GM21515 (cell line): Measurements from ENCODE around the gene TSPAN11.
"Not testable (repeated sequence)": the region's sequence is repeated elsewhere in the genome, so short reads cannot be mapped to it uniquely, and the experiment has no call there.

ENCODE experiments used
- ATAC-seq: cut with Tn5 transposase; IDR thresholded peaks from one replicate; pipeline ENCODE4 v1.9.1; 2021; ENCODE audit not compliant: unreplicated experiment

TSPAN11 gene

DNA sequence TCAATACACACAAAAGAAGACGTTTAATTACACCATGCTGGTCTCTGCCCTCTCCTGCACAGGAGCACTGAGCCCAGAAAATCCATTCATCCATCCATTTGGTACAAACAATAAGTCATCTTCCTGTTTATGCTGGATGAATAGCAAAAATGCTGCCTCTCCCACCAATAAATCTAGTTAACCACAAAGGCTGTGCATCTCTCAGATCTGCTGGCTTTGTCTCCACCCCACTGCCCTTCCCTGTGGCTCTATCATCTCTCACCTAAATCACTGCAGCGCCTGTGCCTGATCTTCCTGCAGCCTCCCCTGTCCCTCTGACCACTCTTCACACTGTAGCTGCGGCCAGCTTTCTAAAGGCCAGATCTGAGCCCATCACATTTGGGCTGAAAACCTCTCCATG is 74.2 kb downstream of the TSPAN11 start:
- ATAC-seq: no peak

DNA sequence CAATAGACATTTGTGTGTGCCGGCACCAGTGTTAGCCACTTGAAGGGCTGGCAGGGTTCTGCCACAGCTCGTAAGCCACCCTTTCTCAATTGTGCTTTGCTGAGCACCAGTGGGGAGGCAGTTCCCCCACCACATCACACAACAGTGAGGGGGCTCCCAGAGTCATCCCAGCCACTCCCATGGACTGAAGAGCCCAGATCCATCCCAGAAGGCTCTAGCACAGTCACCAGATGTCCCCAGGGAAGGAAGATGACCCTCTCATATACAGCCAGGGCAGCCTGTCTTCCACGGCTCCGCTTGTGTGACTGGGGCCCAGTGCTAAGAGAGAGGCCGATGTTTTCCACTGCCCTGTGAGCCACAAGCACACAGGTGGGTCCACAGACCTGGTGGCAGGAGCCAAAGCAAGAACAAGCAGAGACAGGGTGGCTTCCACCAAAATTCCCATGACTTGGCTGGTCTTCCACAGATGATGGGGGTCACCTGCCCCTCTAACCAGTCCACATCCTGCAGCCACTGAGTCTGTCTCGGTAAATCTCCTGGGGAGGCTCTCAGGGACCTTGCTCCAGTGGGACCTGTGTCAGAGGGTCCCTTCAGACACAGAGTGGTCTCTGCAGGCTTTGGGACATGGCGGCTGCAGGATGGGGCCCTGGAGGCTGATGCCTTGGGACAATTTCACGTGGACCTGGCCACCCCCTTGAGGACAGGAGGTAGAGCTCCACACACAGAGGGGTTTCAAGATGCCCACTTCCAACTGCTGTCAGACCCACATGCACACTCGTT is 75.2 kb downstream of the TSPAN11 start:
- no peak for ATAC-seq

DNA sequence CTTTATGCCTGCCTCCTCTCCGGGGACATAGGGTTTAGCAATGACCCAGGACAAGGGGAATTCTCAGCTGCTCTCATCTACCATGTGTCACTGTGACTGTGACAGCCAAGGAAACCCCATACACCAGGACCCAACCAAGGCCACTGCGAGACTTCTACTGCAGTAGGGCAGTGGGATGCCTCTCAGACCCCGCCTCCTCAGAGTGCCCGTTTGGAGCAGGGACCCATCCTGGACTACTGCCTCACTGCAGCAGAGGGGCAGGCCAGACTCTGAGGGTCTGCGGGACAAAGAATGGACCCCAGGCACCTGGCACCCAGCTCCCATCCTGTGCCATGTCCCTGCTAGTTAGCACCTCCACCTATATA is 75.8 kb downstream of the TSPAN11 start:
- ATAC-seq: no peak

DNA sequence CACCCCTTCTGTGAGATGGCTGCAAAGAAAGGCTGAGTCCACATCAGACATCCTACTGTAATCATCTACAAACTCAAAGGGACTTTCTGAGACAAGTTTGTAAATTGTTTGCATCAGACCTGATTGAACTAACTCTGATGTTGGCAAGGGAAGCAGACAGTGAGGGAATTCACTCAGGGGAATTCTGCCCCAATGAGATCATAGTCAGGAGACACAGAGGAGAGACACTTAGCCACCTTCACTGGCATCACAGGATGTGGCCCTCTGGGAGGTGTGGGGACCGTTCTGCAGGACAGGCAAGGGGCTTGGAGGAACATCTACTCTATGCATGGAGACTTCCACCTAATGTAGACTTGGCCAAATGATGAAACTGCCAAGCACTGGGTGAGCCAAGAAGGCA is 76.5 kb downstream of the TSPAN11 start:
- no peak for ATAC-seq

DNA sequence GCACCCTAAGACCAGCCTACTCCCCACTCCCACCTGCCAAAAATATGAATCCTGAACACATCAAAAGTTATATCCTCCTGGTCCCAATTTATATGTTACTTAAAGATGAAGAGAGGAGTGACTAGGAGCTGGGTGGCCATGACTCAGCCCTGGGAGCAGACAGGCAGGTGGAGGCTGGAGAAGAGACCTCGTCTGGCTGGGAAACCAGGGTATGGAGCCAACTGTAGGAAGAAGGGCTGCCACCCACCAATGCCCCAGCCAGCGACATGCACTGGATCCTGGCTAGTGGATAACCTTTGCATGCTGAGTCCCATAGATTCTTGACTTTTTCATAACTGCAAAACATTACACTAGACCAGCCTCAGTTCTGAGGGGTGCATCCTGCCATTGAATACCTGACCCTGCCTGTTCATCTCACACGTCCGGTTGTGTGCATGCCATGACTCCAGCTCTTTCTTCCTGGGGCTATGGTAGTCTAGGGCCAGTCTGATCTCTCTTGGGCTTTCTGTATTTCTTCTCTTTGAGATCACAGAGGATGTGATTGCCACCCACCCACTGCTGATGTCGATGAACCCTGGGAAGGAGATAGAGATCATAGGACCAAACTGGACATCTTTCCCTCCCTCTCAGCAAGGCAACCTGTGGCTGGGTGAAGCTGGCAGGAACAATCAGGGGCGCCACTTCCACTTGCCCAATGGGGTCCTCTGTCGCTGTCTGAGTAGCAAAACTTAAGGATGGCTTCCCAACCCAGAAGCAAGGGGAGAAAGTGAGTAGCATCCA is 77.5 kb downstream of the TSPAN11 start:
- ATAC-seq: no peak

DNA sequence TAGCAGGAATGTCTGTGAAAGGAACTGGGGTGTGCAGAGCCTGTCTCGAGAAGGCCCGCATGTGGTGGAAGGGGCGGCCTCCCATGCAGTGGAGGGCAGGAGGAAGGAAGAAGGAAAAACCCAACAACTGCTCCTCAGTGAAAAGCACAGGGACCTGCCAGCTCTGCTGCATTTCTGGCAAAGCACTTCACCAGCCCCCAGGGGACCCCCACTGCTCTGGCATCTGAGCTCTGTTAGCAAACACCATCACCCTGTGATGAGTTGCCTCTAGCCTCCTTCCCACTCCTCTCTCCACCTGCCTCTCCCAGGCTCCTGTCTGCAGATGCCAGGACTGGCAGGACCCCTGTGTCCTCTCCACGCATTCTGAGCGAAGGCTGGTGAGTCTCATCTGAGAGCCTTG is 78.1 kb downstream of the TSPAN11 start:
- no peak for ATAC-seq

DNA sequence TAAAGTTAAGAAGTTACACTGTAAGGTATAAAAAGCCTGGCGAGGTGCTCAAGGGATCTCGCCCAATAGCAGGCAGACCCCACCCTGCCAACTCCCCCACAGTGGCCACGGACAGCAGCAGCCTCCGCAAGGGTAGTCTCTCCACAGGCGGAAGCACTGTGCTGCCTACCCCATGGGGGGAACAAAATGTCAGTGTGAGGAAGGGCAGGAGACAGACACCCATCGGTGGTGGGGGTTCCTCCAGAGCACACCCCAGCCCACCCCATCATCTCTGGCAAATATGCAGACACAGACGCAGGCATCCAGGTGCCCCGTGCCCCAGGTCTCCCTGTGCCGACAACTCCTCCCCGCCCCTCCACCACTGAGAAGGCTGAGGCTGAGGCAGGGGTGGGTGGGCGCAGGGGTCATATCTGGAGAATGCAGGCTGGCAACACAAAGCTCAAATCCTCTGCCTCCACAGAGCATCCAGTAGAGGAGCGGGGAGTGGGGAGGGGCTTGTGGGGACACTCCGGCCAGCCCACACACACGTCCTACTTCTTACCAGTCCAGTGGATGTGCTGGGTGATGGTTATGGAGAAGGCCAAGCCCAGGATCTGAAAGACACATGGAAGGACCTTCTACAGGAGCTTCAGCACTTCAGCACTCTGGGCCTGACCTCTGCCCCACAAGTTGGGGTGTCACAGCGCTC is 78.9 kb downstream of the TSPAN11 start:
- no peak for ATAC-seq

DNA sequence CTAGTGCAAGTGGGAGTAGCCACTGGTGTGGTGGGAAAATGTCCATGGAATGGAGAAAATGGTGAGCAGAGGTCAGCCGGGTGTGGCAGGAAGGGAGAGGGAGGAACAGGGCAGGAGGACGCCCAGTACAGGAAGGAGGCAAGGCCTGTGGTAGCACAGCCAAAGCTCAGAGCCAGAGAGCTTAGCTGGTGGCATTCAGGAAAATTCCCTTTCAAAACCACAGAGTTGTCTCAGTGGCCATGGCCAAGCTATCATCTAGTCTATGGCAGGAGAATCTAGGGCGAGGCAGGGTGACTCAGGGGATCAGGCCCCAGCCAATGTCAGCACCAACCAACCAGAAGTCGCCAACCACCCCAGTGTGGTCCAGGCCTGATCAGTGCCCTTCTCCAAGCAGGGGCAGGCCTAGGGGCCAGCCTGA is 79.4 kb downstream of the TSPAN11 start:
- no peak for ATAC-seq

DNA sequence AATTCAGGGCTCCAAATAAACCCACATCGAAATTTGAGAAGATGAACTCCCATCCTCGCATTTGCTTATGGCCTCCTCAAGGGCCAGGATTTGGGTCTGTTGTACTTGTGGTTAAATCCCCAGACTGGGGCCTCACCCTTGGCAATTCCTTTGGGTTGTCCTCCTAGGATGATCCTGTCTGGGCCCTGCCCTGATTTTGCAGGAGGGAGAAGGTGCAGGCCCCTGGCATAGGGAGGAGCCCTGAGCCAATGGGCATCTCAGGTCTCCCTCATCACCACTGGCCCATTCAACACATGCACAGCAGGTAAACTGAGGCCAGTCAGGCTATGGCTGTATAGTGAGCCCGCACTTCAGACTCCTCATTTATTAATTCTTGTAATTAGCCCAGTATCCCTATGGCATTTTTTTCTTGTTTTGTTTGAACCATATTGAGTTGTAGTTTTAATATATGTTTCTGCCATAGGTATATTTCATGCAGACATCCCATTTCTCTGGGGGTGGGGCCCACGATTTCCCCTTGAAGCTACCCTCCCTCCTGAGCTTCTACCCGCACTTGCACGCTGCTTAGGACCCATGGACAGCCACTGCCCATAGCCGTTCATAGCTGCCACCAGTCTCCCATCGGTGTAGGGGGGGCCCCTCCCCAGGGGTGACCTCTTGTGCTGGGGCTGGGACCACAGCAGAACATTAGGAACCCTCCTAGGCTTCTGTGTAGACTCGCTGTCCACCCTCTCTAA is 80.0 kb downstream of the TSPAN11 start:
- no peak for ATAC-seq

DNA sequence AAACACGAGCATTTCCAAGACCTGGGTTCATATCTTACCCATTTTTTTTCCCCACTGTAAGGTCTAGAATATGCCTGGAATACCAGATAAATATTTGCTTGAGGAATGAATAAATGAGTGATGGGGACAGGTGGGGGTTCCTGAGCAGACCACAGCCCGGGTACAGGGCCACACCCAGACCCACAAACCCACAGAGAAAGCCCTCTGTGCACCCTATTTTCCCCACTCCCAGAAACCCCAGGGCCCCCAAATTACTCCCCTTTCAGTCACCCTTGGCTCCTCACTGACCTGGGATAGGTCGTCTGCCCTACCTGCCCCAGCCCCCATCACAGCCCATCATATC is 80.6 kb downstream of the TSPAN11 start:
- ATAC-seq: no peak

DNA sequence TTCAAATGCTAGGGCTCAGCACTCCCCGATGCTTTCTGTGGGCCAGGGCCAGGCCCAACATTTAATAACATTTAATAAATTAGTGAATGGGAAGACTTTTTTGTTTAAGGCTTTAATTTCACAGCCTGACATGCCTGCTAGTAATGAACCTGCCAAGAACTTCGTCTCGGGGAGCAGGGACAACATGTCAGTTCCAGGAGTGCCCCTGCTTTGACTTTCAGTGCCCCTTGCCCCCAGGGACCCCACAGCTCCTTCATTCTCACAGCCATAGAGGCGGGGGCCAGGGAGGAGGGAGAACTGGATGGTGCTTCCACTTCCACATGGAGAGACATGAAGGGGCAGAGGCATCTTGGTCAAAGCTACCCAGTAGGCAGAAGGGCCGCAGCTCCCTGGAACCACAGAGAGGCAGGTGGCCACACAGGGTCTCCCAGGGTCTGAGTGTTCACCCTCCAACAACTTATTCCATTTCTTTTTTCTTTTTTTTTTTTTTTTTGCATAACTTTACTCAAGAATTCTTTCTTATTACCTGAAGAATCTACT is 81.2 kb downstream of the TSPAN11 start:
- no peak for ATAC-seq

DNA sequence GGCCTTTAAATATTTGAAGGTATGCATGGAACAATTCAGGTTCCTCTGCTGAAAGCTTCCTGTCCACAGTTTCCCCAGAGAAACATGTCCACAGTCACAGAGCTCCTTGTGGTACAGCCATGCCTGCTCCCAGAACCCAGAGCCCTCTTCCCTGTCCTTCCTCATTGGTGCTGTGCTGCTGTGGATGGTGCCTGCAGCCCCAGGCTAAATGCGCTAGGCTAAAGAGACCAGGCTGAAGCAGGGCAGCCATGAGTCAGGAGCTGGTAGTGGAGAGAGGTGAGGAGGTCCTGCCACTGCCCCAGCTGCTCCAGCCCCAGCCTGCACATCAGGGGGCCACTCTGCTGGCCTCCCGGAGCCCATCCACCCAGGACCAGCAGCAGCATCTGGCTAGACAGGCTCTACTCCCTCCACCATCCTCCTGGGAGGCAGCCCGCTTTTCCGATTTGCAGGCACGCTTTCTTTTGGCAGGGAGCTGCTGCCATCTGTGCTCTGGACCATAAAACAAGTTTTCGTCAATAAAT is 81.8 kb downstream of the TSPAN11 start:
- ATAC-seq: no peak

DNA sequence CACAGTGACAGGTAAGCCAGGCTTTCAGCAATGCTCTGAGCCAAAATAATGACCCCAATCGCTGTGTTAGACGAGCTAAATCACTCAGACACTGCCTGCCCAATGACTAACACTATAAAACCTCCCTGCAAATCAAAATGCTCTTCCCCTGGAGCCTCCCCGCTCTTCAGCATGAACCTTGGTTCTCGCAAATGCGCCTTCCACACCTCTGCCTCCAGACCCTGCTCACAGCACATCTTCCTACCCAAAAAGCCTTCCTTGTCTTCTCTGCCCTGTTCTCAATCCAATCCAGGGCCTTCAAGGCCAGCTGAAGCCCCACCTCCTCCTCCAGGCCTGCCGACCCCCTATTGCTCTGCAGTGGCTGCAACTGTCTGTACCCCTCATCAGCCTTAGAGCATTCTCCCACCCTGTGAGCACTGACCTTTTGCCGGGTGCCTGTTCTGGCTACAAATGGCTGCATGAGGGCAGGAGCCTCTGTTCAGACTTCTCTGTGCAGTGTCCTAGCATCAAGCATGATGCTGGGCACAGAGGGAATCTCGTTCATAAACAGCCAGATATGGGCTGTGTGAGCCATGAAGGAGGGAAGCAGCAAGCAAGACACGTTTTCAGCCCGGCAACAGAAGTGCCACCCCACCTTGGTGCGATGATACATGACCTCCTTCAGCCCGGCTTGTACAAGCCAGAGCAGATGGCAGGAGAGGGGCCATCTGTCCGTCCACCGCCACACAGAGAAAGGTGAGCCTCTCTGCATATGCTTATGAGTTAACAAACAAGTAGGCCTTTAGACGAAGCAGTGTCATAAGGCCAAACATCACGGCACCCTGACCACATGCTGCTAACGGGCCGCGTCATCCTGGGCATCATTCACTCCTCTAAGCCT is 82.7 kb downstream of the TSPAN11 start:
- no peak for ATAC-seq

DNA sequence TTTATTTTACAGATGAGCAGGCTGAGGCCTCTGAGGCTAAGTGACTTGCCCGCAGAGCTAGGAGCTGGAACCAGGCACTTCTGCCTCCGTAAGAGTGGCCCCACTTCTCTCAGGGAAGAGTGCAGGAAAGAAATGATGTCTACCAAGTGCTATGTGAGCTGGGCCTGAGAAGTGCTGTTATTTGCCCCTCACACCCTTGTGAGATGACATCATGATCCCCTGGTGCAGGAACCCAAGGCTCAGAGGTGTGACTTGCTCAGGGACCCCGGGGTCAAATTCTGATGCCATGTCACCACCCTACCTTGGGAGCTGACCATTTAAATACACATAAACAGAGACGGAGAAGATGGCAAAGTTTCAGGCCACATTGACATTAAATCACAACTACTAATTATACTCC is 83.4 kb downstream of the TSPAN11 start:
- no peak for ATAC-seq

DNA sequence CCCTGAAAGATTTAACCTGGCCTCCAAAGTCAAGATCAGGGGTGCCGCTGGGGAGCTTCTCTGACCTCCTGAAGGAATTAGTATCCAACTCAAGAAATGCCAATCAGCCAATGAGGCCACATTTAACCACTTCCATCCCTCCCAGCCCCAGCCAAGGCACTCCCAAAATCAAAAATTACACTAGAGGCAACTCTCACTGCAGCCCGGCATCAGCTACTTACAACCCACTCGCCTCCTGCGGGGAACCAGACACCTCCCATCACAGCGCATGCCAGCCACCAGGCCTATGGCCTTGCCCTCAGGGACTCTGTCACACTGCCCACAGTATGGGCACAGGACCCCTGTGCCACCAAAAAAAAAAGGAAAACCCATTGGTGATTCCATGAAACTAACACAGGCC is 84.8 kb downstream of the TSPAN11 start:
- no peak for ATAC-seq

DNA sequence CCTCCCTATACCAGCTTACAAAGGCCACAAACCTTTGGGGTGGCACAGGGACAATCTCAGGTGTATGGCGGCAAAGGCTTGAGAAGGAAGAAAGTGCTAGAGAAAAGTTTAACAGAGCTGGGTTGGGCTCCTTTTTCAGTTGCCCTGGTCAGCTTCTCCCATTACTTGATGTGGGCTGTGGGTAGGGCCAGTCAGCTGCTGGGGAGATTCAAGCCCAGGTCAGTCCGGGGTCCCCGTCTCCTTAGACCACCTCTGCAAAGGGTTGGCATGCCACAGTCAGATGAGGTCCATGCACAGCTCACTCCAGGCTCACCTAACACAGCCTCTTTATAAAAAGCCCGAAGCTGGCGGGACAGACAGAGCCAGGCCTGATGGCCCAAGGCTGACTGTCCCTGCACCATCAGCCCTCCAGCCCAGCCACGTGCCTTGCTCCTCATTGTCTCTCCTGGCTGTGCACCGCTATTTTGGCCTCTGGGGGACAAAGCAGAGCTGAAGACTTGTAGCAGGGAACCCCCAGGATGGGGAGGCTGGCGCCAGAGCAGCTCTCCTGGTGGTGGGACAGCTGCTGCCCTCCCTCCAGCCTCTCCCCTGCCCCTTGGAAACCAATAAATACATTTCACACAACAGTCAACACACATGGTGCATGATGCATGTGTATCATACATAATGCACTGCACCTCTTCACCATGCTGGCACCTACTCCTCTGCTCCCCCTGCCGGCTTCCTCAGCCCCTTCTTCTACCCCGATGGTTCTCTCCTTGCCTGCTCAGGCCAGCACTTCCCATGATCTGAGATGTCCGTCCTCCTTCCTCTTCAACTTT is 85.4 kb downstream of the TSPAN11 start:
- no peak for ATAC-seq

DNA sequence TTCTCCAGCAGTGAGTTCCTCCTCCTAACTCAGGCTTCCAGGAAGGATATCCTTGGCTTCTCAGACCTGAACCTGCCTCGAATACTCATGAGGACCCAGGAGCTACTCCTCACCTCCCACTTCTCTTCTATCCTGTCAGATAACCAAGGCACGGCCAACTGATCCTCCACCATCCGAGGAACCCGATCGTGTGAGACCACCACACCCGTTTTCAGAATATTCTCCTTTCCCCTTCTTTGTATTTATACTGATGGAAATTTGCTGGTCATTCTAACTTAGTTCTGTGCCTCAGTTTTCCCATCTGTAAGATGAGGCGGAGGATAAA is 86.0 kb downstream of the TSPAN11 start:
- ATAC-seq: not testable (repeated sequence)

DNA sequence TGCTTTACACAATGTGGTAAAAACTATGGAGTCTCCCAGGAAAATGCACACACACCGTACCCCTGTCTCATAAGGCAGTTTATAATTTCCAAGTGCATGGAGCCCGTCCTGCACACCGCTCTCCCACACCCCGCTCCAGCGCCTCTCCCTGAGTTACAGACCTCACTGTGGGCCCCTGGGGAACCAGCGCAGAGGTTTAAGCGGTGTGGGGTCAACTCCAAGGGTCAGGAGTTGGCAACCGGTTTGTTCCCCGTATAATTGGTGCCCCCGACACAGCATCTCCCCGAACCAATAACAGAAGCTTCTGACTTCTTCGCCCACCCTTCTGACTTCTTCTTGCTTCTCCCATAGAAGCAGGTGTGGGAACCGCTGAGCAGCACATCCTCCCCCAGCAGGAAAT is 88.7 kb downstream of the TSPAN11 start:
- no peak for ATAC-seq

DNA sequence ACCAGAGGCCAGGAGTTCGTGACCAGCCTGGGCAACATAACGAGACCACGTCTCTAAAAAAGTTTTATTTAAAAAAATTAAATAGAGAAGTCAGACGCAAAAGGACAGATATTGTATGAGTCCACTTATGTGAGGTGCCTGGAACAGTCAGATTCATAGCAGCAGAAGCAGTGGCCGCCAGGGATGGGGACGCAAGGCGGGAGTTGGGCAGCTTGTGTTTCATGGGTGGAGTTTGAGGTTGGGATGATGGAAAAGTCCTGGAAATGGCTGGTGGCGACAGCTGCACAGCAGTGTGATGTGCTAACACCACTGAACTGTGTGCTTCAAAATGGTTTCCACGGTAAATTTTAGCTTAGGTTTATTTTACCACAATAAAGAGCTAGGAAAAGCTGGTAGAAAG is 89.5 kb downstream of the TSPAN11 start:
- no peak for ATAC-seq
